WTC11 (cell line): ENCODE measurements around the gene SLC44A5. TPM values are rescaled to one million over a fixed set of nuclear protein-coding genes. Genes with fewer than 3 reads are reported as not detected.

Source experiments
- ATAC-seq: fragments of 200-7000 bp; cut with Tn5 transposase; 2 replicates; pipeline ENCODE4 v1.10.0; 2021; ENCODE audit warnings: mild to moderate bottlenecking, moderate library complexity
- CTCF ChIA-PET: fragments of 300-600 bp; sonication (Branson Sonifier 250); formaldehyde crosslinking; loops from one replicate; lab custom pipeline; 2021; ENCODE audit warnings: antibody characterized with exemption; lab: Charles Lee
- POLR2A ChIA-PET: fragments of 350-600 bp; sonication (Branson Sonifier 250); formaldehyde crosslinking; loops from one replicate; lab custom pipeline; 2021; ENCODE audit warnings: antibody characterized with exemption; lab: Charles Lee
- DNase-seq: peaks from one replicate; pipeline ENCODE4 v3.0.0; 2021; ENCODE audit warnings: low spot score
- H3K27ac Mint-ChIP-seq: 2 replicates; pipeline ENCODE4 v1.8.0; 2021; ENCODE audit warnings: mixed read lengths
- H3K27me3 Mint-ChIP-seq: 2 replicates; pipeline ENCODE4 v1.8.0; 2021; ENCODE audit warnings: low read depth, mild to moderate bottlenecking, moderate library complexity, mixed read lengths
- H3K36me3 Mint-ChIP-seq: 2 replicates; pipeline ENCODE4 v1.8.0; 2021; ENCODE audit warnings: mixed read lengths
- H3K4me1 Mint-ChIP-seq: 2 replicates; pipeline ENCODE4 v1.8.0; 2022; ENCODE audit warnings: mixed read lengths
- H3K4me3 Mint-ChIP-seq: 2 replicates; pipeline ENCODE4 v1.8.0; 2021; ENCODE audit warnings: mild to moderate bottlenecking, moderate library complexity, mixed read lengths
- H3K9me3 Mint-ChIP-seq: 2 replicates; pipeline ENCODE4 v1.8.0; 2021; ENCODE audit warnings: mixed read lengths
- FOXJ3 ChIP-seq: sonication (generic); formaldehyde crosslinking; IDR thresholded peaks from 2 replicates; pipeline ENCODE4 v1.9.0; 2021; ENCODE audit warnings: missing genetic modification reagents, mild to moderate bottlenecking, borderline replicate concordance
- FOXP1 ChIP-seq: sonication (generic); formaldehyde crosslinking; IDR thresholded peaks from 2 replicates; pipeline ENCODE4 v1.8.0; 2022; ENCODE audit warnings: missing genetic modification reagents, mild to moderate bottlenecking, moderate library complexity, borderline replicate concordance
- GRHL2 ChIP-seq: fragments of 250-450 bp; sonication (Bioruptor Pico); IDR thresholded peaks from 2 replicates; pipeline ENCODE4 v1.8.0; 2022; ENCODE audit warnings: mild to moderate bottlenecking, moderate library complexity; ENCODE audit not compliant: insufficient replicate concordance, severe bottlenecking
- GTF2I ChIP-seq: fragments of 250-450 bp; sonication (Bioruptor Pico); conservative IDR thresholded peaks from 2 replicates; pipeline ENCODE4 v1.4.0; 2021; ENCODE audit warnings: mild to moderate bottlenecking
- IRF2 ChIP-seq: sonication (generic); formaldehyde crosslinking; IDR thresholded peaks from 2 replicates; pipeline ENCODE4 v1.8.0; 2022; ENCODE audit warnings: low read depth, missing genetic modification reagents, borderline replicate concordance
- MXD4 ChIP-seq: fragments of 250-450 bp; sonication (Bioruptor Pico); IDR thresholded peaks from 2 replicates; pipeline ENCODE4 v1.8.0; 2021; ENCODE audit warnings: mild to moderate bottlenecking, moderate library complexity, borderline replicate concordance
- SP1 ChIP-seq: sonication (generic); formaldehyde crosslinking; conservative IDR thresholded peaks from 2 replicates; pipeline ENCODE4 v1.8.1; 2022; ENCODE audit warnings: missing genetic modification reagents
- TCF7 ChIP-seq: sonication (generic); formaldehyde crosslinking; IDR thresholded peaks from 2 replicates; pipeline ENCODE4 v1.8.0; 2022; ENCODE audit warnings: mild to moderate bottlenecking, low read depth, missing genetic modification reagents, moderate library complexity
- ZNF121 ChIP-seq: sonication (generic); formaldehyde crosslinking; IDR thresholded peaks from 2 replicates; pipeline ENCODE4 v1.8.0; 2023; ENCODE audit warnings: missing genetic modification reagents
- total RNA-seq: library from RNA; stranded (reverse); gene quantifications from 3 replicates; pipeline ENCODE4 v1.2.3, GENCODE V29; 2021
- TF ChIP-seq, protein P1 (sequence below): sonication (generic); formaldehyde crosslinking; IDR thresholded peaks from 2 replicates; pipeline ENCODE4 v1.8.1; 2023; ENCODE audit warnings: mild to moderate bottlenecking, missing genetic modification reagents, moderate library complexity
- TF ChIP-seq, protein P2 (sequence below): sonication (generic); formaldehyde crosslinking; IDR thresholded peaks from 2 replicates; pipeline ENCODE4 v1.8.1; 2023; ENCODE audit warnings: mild to moderate bottlenecking, missing genetic modification reagents
- TF ChIP-seq, protein P3 (sequence below): sonication (generic); formaldehyde crosslinking; IDR thresholded peaks from 2 replicates; pipeline ENCODE4 v1.8.0; 2023; ENCODE audit warnings: missing genetic modification reagents
- TF ChIP-seq, protein P4 (sequence below): fragments of 250-450 bp; sonication (Bioruptor Pico); conservative IDR thresholded peaks from 2 replicates; pipeline ENCODE4 v1.9.0; 2021; ENCODE audit warnings: mild to moderate bottlenecking
- TF ChIP-seq, protein P5 (sequence below): sonication (generic); formaldehyde crosslinking; IDR thresholded peaks from 2 replicates; pipeline ENCODE4 v1.8.0; 2023; ENCODE audit warnings: mild to moderate bottlenecking, missing genetic modification reagents
- TF ChIP-seq, protein P6 (sequence below): fragments of 250-450 bp; sonication (Bioruptor Pico); IDR thresholded peaks from 2 replicates; pipeline ENCODE4 v1.9.0; 2021; ENCODE audit warnings: moderate library complexity, mild to moderate bottlenecking, inconsistent platforms, borderline replicate concordance
- TF ChIP-seq, protein P7 (sequence below): fragments of 250-450 bp; sonication (Bioruptor Pico); IDR thresholded peaks from 2 replicates; pipeline ENCODE4 v1.9.0; 2021; ENCODE audit warnings: mild to moderate bottlenecking
- TF ChIP-seq, protein P8 (sequence below): sonication (generic); formaldehyde crosslinking; IDR thresholded peaks from 2 replicates; pipeline ENCODE4 v1.8.1; 2023; ENCODE audit warnings: mild to moderate bottlenecking, missing genetic modification reagents
- TF ChIP-seq, protein P9 (sequence below): sonication (generic); formaldehyde crosslinking; conservative IDR thresholded peaks from 2 replicates; pipeline ENCODE4 v1.8.1; 2022; ENCODE audit warnings: mild to moderate bottlenecking, missing genetic modification reagents

Gene SLC44A5
- total RNA-seq, 1 experiment from 2014 or later: 1.8 TPM

DNA sequence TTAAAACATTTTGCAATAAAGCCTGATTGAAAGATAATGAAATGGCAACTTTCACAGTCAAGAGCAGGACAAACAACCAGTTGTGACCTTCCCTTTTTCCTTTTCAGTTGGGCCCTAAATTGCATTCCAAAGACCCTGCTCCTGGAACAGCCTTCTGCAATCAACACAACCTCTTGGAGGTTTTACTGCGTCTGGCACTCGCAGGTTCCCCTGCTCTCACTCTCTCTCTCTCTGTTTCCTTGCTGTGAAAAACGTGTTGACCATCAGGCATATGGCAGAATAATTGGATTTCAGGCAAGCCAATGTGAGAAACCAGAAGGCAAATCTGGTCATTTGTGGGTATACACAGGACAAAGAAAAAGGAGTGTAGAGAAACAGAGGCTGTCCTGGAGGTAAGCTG, 23.2 kb downstream of the SLC44A5 start:
- Mint-ChIP-seq H3K4me1 (peaks cover 23% of the 10 kb centered on the region), H3K36me3 (no peaks in the 10 kb centered on the region), H3K27me3 (no peaks in the 10 kb centered on the region; the same call in 1 of the 2 replicates), H3K27ac (no peak overlapping the region), H3K4me3 (no peak overlapping the region), H3K9me3 (no peaks in the 10 kb centered on the region; the same call in 1 of the 2 replicates)
- CTCF ChIA-PET: no interaction called here
- ATAC-seq (peak; percentile 65), DNase-seq (no peak)
- no peak for TF ChIP-seq TCF7 (CRISPR knock-in tag)
- no peak for TF ChIP-seq FOXJ3
- TF ChIP-seq GRHL2 (CRISPR knock-in tag): no peak
- TF ChIP-seq, protein P1, sequence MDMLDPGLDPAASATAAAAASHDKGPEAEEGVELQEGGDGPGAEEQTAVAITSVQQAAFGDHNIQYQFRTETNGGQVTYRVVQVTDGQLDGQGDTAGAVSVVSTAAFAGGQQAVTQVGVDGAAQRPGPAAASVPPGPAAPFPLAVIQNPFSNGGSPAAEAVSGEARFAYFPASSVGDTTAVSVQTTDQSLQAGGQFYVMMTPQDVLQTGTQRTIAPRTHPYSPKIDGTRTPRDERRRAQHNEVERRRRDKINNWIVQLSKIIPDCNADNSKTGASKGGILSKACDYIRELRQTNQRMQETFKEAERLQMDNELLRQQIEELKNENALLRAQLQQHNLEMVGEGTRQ: no peak
- TF ChIP-seq, protein P2, sequence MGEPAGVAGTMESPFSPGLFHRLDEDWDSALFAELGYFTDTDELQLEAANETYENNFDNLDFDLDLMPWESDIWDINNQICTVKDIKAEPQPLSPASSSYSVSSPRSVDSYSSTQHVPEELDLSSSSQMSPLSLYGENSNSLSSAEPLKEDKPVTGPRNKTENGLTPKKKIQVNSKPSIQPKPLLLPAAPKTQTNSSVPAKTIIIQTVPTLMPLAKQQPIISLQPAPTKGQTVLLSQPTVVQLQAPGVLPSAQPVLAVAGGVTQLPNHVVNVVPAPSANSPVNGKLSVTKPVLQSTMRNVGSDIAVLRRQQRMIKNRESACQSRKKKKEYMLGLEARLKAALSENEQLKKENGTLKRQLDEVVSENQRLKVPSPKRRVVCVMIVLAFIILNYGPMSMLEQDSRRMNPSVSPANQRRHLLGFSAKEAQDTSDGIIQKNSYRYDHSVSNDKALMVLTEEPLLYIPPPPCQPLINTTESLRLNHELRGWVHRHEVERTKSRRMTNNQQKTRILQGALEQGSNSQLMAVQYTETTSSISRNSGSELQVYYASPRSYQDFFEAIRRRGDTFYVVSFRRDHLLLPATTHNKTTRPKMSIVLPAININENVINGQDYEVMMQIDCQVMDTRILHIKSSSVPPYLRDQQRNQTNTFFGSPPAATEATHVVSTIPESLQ (CRISPR knock-in tag): no peak
- TF ChIP-seq, protein P3, sequence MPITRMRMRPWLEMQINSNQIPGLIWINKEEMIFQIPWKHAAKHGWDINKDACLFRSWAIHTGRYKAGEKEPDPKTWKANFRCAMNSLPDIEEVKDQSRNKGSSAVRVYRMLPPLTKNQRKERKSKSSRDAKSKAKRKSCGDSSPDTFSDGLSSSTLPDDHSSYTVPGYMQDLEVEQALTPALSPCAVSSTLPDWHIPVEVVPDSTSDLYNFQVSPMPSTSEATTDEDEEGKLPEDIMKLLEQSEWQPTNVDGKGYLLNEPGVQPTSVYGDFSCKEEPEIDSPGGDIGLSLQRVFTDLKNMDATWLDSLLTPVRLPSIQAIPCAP (CRISPR knock-in tag): no peak
- TF ChIP-seq, protein P4, sequence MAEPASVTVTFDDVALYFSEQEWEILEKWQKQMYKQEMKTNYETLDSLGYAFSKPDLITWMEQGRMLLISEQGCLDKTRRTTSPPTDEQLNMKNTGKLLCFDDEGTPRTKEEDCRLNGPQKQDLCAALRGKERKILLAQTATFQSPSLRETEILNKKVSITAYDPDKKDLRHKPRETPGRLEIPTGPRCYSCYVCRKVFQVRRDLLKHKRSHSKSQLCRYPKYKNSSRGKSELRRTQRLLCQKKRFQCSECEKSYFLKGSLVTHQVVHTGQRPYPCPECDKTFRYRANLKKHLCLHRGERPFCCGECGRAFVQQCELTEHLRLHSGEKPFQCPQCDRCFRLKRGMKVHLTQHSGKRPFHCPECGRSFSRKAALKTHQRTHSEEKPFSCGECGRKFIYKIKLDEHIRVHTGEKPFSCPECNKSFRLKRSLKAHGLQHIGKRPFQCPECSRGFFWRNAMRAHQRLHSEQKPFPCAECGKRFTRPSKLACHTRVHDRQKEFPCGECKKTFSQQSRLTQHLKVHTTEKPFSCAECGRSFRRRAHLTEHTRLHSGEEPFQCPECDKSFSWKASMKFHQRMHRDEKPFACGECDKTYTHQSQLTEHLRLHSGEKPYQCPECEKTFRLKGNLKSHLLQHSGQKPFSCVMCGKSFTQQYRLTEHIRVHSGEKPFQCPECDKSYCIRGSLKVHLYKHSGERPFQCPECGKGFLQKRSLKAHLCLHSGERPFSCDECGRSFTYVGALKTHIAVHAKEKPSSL (CRISPR knock-in tag): no peak
- no peak for TF ChIP-seq SP1
- TF ChIP-seq, protein P5, sequence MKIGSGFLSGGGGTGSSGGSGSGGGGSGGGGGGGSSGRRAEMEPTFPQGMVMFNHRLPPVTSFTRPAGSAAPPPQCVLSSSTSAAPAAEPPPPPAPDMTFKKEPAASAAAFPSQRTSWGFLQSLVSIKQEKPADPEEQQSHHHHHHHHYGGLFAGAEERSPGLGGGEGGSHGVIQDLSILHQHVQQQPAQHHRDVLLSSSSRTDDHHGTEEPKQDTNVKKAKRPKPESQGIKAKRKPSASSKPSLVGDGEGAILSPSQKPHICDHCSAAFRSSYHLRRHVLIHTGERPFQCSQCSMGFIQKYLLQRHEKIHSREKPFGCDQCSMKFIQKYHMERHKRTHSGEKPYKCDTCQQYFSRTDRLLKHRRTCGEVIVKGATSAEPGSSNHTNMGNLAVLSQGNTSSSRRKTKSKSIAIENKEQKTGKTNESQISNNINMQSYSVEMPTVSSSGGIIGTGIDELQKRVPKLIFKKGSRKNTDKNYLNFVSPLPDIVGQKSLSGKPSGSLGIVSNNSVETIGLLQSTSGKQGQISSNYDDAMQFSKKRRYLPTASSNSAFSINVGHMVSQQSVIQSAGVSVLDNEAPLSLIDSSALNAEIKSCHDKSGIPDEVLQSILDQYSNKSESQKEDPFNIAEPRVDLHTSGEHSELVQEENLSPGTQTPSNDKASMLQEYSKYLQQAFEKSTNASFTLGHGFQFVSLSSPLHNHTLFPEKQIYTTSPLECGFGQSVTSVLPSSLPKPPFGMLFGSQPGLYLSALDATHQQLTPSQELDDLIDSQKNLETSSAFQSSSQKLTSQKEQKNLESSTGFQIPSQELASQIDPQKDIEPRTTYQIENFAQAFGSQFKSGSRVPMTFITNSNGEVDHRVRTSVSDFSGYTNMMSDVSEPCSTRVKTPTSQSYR: no peak
- no peak for TF ChIP-seq GTF2I (CRISPR knock-in tag)
- TF ChIP-seq, protein P6, sequence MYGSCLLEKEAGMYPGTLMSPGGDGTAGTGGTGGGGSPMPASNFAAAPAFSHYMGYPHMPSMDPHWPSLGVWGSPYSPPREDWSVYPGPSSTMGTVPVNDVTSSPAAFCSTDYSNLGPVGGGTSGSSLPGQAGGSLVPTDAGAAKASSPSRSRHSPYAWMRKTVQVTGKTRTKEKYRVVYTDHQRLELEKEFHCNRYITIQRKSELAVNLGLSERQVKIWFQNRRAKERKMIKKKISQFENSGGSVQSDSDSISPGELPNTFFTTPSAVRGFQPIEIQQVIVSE: no peak
- TF ChIP-seq, protein P7, sequence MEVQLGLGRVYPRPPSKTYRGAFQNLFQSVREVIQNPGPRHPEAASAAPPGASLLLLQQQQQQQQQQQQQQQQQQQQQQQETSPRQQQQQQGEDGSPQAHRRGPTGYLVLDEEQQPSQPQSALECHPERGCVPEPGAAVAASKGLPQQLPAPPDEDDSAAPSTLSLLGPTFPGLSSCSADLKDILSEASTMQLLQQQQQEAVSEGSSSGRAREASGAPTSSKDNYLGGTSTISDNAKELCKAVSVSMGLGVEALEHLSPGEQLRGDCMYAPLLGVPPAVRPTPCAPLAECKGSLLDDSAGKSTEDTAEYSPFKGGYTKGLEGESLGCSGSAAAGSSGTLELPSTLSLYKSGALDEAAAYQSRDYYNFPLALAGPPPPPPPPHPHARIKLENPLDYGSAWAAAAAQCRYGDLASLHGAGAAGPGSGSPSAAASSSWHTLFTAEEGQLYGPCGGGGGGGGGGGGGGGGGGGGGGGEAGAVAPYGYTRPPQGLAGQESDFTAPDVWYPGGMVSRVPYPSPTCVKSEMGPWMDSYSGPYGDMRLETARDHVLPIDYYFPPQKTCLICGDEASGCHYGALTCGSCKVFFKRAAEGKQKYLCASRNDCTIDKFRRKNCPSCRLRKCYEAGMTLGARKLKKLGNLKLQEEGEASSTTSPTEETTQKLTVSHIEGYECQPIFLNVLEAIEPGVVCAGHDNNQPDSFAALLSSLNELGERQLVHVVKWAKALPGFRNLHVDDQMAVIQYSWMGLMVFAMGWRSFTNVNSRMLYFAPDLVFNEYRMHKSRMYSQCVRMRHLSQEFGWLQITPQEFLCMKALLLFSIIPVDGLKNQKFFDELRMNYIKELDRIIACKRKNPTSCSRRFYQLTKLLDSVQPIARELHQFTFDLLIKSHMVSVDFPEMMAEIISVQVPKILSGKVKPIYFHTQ (CRISPR knock-in tag): no peak
- POLR2A ChIA-PET: no interaction called here

DNA sequence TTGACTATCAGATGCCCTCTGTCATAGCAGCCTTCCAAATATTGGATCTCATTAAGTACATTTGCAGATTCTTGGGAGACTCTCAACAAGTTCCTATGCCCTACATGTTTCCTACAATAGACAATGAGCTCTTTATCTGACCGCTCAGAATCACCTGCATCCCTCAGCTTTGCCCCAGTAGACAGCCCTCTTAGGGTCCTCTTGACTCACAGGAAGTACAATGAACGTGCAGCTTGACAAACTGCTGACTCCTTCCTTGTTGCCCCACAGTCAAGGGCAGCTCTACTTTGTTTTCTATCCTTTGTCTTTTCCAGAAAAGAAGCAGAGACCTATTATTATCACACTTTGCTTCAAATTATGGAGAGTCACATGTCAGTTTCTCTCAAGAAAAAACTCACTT, 27.6 kb downstream of the SLC44A5 start:
- no peak for TF ChIP-seq ZNF121 (CRISPR knock-in tag)
- TF ChIP-seq, protein P8, sequence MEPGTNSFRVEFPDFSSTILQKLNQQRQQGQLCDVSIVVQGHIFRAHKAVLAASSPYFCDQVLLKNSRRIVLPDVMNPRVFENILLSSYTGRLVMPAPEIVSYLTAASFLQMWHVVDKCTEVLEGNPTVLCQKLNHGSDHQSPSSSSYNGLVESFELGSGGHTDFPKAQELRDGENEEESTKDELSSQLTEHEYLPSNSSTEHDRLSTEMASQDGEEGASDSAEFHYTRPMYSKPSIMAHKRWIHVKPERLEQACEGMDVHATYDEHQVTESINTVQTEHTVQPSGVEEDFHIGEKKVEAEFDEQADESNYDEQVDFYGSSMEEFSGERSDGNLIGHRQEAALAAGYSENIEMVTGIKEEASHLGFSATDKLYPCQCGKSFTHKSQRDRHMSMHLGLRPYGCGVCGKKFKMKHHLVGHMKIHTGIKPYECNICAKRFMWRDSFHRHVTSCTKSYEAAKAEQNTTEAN: no peak
- TF ChIP-seq IRF2 (CRISPR knock-in tag): no peak
- TF ChIP-seq MXD4 (CRISPR knock-in tag): no peak
- TF ChIP-seq, protein P9, sequence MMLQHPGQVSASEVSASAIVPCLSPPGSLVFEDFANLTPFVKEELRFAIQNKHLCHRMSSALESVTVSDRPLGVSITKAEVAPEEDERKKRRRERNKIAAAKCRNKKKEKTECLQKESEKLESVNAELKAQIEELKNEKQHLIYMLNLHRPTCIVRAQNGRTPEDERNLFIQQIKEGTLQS (CRISPR knock-in tag): no peak
- no peak for TF ChIP-seq FOXP1 (CRISPR knock-in tag)
- TF ChIP-seq, all 79 proteins: peak for 0
- ATAC-seq: no peak
- no peaks in the 10 kb centered on the region; the same call in 1 of the 2 replicates for H3K27me3 Mint-ChIP-seq
- CTCF ChIA-PET: interaction anchor here (1.2 kb wide), 1 partner anchor 317 kb away, joined by 4 read pairs; no protein-coding TSS in a partner anchor
- no peaks in the 10 kb centered on the region for H3K9me3 Mint-ChIP-seq
- H3K27ac Mint-ChIP-seq: no peak overlapping the region
- DNase-seq: no peak
- H3K36me3 Mint-ChIP-seq: no peaks in the 10 kb centered on the region
- POLR2A ChIA-PET: no interaction called here
- H3K4me1 Mint-ChIP-seq: peaks cover 13% of the 10 kb centered on the region
- no peak overlapping the region for H3K4me3 Mint-ChIP-seq
